ENCODE results near the gene AP2B1.

DNA sequence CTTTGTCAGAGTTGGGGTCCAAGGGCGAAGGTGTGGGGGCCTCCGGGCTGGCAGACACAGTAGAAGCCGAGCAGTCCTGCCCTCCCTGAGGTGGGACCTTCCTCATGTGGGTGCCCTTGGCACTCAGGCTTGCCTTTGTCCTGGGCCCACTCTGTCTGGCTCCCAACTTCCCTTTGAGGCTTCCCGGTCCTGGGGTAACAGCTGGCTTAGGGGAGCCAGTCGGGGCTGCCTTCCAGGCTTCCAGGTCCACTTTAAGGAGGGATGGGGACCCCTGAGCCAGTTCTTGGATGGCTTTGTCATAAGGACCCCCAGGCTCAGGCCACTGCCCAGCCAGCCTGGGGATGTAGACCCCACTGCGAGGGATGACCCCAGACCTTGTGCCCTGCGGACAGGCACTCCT lies 158.1 kb downstream of the AP2B1 start:
- TF ChIP-seq, protein P1, sequence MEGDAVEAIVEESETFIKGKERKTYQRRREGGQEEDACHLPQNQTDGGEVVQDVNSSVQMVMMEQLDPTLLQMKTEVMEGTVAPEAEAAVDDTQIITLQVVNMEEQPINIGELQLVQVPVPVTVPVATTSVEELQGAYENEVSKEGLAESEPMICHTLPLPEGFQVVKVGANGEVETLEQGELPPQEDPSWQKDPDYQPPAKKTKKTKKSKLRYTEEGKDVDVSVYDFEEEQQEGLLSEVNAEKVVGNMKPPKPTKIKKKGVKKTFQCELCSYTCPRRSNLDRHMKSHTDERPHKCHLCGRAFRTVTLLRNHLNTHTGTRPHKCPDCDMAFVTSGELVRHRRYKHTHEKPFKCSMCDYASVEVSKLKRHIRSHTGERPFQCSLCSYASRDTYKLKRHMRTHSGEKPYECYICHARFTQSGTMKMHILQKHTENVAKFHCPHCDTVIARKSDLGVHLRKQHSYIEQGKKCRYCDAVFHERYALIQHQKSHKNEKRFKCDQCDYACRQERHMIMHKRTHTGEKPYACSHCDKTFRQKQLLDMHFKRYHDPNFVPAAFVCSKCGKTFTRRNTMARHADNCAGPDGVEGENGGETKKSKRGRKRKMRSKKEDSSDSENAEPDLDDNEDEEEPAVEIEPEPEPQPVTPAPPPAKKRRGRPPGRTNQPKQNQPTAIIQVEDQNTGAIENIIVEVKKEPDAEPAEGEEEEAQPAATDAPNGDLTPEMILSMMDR (IDR thresholded peaks at IDR 0.05), result no peak
- no peak for TF ChIP-seq ZFX (IDR thresholded peaks at IDR 0.05; ENCODE audit: borderline replicate concordance)
